HG03571 (cell line): ENCODE results near the gene NUDT14.

ENCODE experiments used
- ATAC-seq: cut with Tn5 transposase; IDR thresholded peaks from one replicate; pipeline ENCODE4 v1.9.1; 2021; ENCODE audit not compliant: unreplicated experiment

The NUDT14 gene

DNA sequence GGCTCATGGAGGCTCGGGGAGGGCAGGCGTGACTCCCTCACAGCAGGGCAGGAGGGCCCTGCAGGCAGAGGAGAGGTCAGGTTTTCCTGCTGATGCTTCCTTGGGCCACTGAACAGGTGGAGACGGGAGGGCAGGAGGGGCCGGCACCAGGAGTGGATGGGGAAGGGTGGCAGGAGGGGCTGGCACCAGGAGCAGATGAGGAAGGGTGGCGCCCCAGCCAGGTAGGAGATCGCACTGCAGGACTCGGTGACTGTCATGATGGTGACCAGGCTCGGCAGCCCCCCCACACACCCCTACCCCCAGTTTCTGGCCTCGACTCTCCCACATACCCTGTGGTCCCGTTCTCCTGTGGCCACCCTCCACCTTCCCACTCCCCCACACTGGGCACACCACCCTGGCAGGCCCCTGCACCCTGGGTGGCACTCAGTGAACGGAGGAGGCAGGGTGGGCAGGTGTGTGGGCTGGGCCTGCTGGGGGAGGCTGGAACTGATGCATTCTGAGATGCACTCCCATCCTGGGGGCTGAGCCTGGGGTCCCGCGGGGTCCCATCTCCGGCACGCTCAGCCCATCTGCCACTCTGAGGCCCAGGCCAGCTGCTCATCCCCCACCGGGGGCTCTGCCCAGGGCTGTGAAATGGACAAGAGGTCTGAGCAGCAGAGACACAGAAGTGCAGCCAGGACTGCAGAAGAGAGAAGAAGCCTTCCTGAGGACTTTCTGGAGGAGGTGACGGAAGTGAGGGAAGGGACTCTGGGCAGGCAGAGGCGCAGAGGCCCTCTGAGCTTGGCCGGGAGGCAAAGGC lies 2.8 kb downstream of the NUDT14 start:
- ATAC-seq: no peak

DNA sequence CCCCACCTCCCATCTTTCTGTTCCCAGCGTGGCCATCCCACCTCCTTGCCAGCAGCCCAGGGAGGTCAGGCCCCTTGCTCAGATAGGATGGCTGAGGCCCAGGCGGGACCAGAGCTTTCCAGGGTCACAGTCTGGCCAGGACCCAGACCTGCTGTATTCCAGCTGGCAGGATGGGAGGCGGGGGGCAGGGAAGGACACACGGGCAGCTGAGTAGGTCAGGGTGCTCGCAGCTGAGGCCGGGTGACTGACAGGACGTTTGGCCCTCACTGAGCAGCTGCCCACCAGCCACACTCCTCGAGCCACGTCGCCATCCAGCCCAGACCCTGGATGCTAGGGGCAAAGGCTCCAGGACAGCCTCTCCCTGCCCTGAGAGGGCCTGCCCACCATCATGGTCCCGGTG lies 4.0 kb downstream of the NUDT14 start:
- ATAC-seq: no peak

- ATAC-seq: no peak
These were observed 4.6 kb downstream of the NUDT14 start for GRCh38 chr14:105176513-105176912.

DNA sequence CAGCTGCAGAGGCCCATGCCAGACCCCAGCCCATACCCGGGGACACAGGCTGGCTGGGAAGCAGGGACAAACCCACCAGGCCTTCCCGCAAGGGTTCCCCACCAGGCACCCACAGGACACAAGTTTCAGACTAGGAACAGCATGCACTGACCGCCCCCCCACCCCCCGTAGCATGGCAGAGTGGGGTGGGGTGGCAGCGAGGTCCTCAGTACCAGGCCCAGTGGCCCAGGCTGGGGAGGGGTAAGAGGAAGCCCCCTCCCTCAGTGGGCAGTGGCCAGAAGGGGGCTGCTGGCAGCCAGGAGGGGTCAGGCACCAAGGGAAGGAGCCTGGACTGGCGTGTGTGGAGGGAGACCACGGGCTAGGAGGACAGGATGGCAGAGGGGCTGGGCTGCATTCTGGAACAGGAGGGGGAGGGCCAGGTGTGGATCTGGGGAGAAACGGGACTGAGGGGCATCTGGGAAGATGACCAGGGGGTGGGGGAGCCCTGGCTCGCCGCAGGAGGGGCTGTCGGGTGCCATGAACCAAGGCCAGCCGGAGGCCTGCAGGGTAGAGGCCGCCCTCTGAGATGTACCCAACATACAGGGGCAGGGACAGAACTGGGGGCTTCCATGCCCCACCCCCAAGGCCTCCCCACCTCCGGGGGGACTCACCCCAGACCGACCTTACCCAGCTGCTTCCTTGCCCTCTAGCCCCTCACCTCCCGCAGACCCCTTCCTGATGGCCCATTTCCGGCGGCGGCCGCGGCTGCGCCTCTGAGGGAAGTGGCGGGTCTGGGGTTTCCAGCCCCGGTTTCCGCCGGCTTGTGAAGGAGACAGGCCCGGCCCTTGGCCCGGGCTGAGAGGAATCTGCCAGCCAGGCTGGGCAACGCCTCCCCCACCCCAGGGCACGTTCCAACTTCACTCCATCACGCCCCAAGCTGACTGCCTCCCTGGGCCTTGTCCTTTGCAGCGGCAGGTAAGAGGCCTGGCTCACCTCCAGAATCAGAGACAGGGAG lies 6.9 kb downstream of the NUDT14 start:
- ATAC-seq: no peak

- ATAC-seq: no peak
These were observed 8.0 kb downstream of the NUDT14 start for GRCh38 chr14:105173145-105173544.

DNA sequence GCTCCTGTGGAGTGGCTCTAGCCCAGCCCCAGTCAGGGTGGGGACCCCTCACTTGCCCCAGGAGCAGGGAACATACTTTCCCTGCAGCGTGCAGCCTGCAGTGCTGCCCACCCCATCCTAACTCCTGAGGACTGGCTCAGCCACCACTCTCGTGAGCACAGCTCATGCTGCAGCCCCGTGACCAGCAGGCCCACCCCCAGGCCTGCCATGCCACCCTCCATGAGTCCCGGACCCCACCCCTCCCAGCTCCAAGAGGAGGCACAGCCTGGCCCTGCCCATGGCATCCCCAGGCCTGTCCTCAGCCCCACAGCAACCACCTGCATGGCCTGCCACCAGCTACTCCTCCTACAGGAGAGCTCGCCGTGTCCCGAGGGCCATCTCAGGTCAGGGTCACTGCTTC lies 8.6 kb downstream of the NUDT14 start:
- ATAC-seq: no peak

DNA sequence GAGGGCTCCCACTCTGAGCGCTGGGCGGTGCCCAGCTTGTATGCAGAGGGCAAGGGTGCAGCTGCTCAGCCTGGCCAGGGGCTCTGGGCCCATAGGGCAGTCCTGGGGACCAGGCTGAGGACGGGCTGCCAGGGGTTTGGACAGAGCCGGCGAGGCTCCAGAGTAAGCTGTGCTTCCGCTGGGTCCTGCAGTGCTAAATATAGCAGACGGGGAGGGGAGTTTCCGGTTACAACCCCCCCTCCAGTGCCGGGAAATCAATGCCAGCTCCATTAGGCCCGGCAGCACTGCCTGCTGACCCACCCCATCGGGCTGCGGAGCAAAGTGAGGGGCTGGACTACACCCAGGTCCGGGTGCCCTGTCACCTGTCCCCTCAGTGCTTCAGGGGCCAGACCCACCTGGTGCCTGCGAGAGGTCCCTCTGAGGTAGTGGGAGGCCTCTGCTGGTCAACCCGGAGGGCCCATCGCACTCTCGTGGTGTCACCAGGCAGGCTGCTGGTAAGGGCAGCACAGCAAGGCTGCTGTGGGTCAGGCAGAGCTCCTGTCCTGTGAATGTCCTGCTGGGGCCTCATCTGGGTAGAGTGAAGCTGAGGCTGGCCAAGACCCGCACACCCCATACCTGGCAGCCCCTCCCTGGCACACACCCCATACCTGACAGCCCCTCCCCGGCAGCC lies 10.0 kb downstream of the NUDT14 start:
- ATAC-seq: no peak

DNA sequence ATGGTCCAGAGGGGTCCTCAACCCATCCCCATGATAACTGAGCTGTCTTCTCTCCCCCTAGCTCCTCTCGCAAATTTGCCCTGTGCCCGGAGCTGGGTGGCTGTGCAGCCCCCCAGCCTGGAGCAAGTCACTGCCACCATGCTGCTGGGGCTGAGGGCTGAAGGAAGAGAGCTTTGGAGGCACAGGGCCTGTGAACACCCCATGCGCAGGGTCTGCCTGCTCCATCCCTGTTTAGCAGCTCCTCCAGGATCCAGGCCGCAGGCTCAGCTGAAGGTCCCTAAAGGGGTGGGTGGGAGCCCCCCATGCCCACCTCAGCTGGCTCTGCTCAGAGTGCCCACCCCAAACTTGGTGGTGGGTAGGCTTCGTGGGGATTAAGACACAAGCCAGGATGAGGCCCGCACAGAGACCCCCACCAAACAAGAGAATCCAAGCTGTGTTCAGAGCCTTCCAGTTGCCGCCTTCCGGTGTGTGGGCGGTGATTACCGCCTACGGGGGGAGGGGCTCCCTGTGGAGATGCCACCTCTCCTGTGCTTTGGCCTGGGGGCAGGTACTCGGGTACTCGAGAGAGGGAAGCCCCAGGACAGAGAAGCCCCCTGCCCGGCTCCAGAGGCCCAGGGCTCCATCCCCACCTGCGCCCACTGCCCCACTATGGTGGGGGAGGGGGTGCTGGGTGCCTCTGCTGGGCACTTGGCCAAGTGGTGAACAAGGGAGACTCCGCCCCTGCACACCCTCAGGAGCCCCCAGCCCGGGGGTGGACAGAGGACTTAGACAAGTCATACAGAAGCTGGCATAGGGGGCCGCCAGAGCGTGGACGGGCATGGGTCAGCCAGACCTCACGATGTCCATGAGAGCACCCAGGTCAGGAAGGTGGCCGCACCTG lies 11.1 kb downstream of the NUDT14 start:
- no peak for ATAC-seq

- ATAC-seq: no peak
These were observed 12.1 kb downstream of the NUDT14 start for GRCh38 chr14:105168979-105169507.

- ATAC-seq: no peak
These were observed 12.6 kb downstream of the NUDT14 start, which contains the start of gene JAG2 for GRCh38 chr14:105168496-105168978. Gene JAG2, minus strand, starts transcription at chr14:105168776. Its CDS starts 356 bp downstream, at chr14:105168420.

GRCh38 chr14:105168093-105168420 lies 13.1 kb downstream of the NUDT14 start:
- no peak for ATAC-seq

DNA sequence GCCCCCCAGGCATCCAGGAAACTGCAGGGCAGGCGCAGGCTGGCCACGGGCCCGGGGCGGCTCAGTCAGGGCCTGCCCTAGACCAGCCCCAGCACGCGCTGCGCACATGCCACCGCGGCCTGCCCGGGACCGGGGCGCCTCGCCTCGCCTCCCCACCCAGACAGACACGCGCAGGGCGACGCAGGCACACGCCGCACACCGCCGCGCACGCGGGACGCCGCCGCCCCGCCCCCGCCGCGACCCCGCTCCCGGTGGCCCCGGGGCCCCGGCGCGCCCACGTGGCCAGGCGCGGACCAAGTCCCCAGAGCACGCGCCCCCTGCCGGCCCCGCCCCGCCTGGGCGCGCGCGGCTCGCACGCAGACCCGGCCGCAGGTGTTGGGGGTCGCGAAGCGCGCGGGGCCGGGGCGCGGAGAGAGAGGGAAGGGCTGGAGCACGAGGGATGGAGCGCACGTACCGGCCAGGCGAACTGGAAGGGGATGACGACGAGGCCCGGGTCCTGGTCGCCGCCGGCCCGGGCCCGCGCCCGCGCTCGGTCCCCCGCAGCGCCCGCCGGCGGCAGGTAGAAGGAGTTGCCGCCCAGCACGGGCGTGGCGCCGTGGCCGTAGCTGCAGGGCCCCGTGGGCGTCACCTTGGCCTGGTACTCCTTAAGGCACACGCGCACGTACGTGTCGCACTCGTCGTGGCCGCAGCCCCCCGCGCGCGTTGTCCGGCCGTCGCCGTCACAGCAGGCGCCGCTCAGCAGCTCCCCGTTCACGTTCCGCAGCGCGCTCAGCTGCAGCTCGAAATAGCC lies 13.6 kb downstream of the NUDT14 start:
- ATAC-seq: no peak

DNA sequence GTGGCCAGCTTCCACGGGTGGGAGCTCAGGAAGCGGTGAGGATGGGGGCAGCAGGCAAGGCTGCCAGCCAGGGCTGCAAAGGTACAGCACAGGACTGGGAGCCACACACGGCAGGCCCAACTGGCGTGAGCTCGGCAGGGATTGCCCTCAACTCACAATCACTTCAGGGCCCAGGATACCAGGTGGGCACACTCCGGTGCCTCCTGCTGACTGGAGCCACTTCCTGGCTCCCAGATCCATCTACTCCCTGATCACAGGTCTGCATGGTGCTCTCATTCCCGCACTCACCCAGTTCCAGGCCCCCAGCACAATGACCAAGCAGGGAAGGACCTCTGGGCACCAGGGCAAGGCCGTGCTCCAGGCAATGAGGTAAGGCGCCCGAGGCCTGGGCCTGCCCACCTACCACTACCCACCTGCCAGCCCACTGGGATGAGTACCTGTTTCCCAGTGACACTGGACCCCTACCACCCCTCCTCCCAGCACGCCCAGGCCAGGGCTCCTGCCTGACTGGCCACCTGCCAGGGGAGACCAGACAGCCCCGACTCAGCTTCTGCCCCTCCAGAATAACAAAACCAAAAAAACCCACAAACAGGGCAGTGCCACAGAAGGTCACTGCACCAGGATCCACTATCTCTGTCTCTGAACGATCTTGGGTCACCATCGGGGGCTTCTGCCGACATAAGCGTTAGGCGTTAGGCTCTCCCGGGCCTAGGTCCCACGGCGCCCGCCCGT lies 14.4 kb downstream of the NUDT14 start:
- no peak for ATAC-seq

- ATAC-seq: no peak
These were observed 15.2 kb downstream of the NUDT14 start for GRCh38 chr14:105165761-105166485.

DNA sequence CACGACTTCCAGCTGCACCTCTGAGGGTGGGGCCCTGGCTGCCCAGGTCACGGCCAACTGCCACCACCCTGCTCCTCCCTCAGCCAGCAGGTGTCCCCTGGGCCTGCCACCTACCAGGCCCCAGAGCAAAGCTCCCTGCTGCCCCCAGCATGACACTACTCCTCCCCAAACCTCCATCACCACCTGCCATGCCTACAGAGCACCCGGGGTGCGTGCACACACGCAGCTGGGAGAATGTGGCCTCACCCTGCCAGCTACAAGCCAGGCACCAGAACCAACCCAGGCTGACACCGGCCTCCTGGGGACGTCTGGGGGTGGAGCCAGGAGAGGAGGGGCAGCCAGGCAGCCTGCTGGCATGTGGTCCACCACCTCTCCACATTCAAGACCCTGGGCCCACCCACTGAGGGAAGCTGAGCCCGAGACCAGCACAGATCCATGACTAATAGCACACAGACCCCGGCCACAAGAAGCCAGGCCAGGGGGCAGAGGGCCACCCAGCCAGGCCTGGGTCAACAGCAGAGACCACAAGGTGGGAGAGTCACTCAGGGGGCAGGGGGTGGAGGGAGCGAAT lies 15.9 kb downstream of the NUDT14 start:
- ATAC-seq: no peak

- no peak for ATAC-seq
These were observed 17.9 kb downstream of the NUDT14 start for GRCh38 chr14:105163040-105163742.

- no peak for ATAC-seq
These were observed 18.5 kb downstream of the NUDT14 start for GRCh38 chr14:105162669-105162979.
